ENCODE results near the gene SEC16B.
"Not testable (repeated sequence)": the region's sequence is repeated elsewhere in the genome, so short reads cannot be mapped to it uniquely, and the experiment has no call there.

Gene SEC16B, protein sequence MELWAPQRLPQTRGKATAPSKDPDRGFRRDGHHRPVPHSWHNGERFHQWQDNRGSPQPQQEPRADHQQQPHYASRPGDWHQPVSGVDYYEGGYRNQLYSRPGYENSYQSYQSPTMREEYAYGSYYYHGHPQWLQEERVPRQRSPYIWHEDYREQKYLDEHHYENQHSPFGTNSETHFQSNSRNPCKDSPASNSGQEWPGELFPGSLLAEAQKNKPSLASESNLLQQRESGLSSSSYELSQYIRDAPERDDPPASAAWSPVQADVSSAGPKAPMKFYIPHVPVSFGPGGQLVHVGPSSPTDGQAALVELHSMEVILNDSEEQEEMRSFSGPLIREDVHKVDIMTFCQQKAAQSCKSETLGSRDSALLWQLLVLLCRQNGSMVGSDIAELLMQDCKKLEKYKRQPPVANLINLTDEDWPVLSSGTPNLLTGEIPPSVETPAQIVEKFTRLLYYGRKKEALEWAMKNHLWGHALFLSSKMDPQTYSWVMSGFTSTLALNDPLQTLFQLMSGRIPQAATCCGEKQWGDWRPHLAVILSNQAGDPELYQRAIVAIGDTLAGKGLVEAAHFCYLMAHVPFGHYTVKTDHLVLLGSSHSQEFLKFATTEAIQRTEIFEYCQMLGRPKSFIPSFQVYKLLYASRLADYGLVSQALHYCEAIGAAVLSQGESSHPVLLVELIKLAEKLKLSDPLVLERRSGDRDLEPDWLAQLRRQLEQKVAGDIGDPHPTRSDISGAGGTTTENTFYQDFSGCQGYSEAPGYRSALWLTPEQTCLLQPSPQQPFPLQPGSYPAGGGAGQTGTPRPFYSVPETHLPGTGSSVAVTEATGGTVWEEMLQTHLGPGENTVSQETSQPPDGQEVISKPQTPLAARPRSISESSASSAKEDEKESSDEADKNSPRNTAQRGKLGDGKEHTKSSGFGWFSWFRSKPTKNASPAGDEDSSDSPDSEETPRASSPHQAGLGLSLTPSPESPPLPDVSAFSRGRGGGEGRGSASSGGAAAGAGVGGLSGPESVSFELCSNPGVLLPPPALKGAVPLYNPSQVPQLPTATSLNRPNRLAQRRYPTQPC

DNA sequence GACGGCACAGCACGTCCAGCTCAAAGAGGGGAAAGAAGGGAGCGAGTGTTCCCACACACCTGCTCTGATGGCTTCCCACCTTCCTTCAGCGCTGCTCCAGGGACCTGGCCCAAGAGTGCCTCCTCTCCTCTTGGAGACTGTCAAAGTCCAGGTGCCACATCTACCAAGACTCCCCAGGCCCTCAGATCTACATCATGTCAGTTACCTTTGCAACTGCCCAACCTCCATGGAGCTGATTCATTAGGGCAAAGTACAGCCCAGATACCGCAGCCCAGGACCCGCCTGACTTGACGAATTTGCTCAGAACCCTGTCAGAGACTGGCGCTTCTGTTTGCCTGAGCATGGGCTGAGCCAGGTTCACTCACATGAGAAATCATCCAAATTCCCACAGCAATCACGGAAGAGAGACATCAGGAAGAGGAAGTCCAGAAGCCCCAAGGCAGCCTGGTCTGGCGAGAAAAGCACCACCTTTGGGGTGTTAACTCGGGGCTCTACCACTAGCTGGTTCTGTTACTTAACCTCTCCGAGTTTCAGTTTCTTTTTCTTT, at the start of gene SEC16B:
SEC16B (minus strand) TSS at position 234 of the 547 bp plus-strand sequence. CDS start 2,077 bp downstream, outside the sequence.
- in situ Hi-C loops (cut with MboI; ENCODE audit: low sequenced_read_pairs), result no loop called here

DNA sequence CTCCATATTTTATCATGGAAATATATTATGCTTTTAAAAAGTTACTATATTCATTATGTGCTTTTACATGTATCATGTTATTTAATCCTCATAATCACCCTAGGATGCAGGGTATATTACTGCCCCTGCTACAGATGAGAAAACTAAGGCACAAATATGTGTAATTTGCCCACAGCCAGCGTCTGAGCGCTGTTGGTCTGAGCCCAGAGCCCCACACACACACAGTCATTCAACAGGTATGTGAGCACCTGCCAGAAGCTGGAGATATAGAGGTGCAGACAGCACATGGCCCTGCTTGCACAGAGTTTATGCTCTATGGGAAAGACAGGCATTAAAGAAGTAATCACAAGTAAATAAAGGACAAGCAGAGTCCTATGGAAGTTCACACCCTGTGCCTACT, 49.8 kb upstream of the SEC16B start:
- in situ Hi-C loops (cut with MboI; ENCODE audit: low sequenced_read_pairs), result no loop called here

DNA sequence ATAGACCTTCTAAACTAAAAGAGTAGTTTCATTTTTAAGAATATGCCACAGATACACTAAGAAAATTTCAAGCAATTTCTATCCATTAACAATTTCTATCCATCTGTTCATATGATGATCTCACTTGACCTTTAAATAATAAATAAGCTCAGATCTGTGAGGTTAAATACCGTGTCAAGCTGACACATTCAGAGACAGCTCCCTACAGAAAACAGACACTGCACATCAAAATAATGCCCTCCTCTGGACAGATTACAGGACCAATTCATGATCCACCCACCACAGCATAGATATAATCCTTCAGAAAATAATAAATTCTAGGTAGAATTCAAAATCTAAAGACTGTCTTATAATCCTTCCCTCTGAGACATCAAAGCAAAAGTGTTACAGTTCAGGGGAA, 49.4 kb upstream of the SEC16B start:
- in situ Hi-C loops (cut with MboI; ENCODE audit: low sequenced_read_pairs), result no loop called here

DNA sequence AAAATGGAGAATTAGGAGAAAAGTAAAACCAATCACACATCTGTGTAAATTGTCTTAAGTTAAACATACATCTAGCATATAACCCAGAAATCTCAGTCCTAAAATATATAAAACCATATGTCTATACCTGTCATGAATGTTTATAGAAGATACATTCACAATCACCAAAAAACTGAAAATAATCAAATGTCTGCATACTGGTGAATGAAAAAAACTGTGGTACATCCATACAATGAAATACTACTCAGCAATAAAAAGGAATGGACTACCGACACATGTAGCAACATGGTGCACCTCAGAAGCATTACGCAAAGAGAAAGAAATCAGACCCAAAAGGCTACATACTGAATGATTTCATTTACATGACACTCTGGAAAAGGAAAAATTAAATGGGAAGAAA, 47.7 kb upstream of the SEC16B start:
- in situ Hi-C loops (cut with MboI; ENCODE audit: low sequenced_read_pairs), result no loop called here

DNA sequence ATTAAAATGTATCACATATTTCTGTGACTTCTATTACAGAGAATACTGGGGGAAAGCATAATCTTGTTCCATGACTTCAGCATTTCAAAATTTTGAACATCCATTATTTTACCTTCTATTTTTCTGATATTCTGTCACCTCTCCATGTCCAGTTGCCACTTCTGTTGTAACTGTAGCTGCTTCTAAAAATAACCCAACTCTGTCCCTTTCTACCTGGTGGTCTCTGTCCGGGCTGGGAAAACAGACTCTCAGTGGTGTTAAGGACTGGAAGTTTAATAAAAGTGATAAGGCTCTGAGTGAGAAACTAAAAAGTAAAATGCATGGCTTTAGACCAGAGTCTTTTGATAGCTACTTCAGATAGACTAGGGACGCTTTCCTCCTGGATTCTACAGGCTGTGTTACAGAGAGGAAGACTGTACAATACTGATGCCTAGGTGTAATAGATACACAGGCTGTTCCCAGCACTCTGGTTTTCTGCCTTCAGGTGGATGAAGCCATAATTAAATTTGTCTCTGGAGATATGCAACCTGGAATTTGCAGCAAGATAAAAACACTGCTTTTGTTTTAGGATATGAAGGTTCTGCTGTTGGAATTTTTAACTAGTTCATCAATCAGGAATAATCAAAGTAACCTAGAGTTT, 42.1 kb upstream of the SEC16B start:
- in situ Hi-C loops (cut with MboI; ENCODE audit: low sequenced_read_pairs), result no loop called here

DNA sequence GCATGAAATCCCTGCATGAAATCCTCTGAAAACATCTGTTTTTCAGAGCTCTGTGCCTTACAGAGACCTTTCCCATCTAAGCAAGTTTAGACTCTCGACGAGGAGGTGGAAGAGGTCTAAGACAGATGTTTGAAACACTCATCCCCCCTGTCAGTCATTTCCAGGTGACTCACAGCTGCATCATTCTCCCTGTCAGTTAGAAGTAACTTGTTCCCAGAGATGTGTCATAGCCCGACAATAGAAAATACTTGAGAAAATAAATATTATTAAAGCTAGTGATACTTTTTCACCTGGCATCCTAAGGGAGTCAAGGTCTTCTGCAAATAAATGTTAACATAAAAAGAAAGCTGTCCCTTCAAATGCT, 41.6 kb upstream of the SEC16B start:
- in situ Hi-C loops (cut with MboI; ENCODE audit: low sequenced_read_pairs), result no loop called here

DNA sequence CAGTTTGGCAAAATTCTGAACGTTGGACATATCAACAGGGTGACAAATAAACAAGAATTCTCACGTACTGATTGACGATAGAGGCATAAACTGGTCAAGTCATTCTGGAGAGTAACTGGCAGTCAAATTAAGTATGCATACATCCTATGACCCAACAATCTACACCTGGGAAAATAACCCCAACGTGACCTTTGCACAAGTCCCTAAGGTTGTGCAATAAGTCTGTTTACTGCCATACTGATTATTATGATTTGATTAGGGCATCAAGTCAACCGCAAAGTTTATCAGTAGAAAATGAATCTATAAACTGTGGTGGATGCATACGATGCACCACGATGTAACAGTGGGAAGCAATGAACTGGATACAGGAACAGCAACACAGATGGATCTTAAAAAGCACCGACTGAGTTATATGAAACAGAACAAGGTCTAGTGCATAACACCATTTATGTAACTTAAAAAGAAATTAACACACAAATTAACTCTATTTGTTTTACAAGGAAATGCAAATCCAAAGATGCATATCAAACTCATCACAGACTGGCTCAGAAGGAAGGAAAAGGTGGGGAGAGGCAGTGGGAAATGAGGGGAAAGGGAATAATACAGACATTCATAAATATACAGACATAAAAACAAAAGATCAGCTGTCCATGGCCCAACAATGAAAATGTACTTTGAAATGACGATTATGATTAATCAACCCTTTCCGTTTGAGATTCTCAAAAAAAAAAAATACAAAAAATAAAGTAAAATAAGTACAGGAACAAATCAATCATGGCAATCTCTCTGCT, 41.0 kb upstream of the SEC16B start:
- in situ Hi-C loops (cut with MboI; ENCODE audit: low sequenced_read_pairs), result no loop called here

DNA sequence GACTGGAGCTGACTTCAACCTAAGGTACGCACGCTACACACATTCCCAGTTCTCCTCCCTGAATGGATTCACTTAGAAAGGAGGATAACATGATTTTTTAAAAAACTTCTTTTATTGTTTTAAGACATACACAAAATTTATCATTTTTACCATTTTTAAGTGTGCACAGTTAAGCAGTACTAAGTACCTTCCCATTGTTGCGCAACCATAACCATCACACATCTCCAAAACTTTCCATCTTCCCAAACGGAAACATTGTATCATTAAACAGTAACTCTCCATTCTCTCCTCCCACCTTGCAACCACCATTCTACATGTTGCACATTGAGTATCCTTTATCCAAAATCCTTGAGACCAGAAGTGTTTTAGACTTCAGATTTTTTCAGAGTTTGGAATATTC, 36.2 kb upstream of the SEC16B start:
- in situ Hi-C loops (cut with MboI; ENCODE audit: low sequenced_read_pairs), result no loop called here

DNA sequence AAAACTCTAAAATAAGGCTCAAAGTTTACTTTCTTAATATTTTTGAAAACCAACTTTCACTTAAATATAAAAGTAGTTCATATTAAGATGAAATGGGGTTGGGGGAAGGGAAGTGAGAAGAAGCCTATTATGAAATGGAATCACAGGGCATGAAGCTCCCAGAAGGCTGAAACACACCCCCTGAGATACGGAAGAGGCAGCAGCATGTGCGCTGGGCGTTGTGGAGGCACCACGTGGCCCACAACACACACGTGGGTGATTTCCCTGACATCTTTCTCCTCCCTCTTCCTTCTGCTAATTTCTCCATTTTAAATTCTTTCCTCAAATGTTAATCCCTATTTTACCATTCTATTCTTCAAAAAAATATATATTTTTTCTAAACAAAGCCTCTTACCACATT, 35.6 kb upstream of the SEC16B start:
- in situ Hi-C loops (cut with MboI; ENCODE audit: low sequenced_read_pairs), result no loop called here

DNA sequence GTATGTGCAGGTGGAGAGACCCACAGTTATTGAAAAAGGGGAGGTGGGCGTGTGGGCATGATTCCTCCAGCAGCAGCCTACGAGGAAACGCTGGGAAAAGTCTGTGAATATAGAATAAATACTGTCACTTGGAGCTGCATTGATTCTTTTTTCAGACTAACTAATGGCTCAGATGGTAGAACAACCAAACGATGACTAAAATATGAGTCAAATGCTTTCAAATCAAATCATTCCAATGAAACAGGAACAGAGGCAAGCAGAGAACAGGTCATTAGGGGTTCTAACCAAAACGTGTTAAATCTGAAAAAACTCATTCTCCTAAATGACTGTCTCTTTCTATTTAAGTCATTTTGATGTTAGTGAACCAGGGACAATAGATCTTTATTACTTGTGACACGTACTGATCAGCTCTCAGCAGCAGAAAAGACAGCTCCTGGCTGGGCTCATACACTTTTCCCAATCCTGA, 35.1 kb upstream of the SEC16B start:
- in situ Hi-C loops (cut with MboI; ENCODE audit: low sequenced_read_pairs), result no loop called here

DNA sequence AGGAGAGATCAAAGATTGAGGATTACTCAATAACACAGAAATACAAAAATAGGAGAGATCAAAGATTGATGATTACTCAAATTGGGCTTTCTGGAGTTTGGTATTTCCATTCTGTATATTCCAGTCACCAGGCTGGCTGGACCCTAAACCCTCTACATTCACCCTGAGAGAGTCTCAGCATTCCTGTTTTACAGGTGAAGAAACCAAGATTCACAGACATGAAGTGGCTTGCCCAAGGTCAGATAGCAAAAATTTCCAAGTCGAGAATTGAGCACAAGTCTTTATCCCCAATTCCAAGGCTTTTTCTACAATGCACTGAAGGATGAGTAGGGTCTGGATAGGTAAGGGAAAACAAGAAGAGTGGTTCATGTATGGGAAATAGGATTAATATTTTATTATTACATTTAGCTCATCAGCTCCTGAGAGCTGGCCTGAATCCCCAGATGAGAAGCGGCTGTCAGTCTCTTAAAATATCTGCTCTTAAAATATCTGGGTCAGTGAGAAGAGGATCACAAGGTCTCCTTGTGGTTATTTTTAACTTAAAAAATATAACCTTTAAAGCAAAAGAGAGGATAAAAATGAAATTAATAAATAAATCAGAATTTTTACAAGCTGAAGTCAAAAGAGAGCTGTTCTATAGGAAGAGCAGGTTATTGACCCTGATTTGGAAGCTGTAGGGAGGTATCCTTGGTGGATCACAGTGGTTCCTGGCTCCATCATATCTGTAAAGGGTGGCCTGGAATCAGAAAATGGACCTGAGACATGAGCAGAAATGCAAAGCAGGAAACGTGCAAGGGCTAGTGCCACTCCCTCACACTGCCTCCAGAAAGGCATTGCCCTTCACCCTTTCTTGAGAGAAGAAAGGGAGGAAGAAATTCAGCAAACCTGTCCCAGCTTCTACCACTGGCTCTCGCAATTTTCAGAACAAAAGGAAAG, 29.1 kb upstream of the SEC16B start:
- in situ Hi-C loops (cut with MboI; ENCODE audit: low sequenced_read_pairs), result no loop called here

DNA sequence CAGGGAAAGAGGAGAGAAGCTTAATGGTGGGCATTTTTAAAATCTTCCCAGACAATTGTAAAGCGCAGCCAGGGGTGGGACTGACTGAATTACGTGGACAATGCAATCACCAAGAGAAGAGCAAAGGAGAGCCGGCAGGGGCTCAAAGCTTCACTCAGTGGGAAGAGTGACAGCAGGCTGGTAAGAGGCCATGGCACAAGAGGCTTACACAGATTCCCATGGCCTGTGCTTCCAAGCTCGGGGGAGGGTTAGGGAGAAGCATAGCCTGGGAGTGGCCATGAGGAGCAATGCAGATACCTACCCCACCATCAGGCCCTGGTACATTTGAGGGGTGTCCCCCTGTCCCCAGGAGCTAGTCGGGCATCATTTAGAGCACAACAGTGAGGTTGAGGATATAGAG, 27.1 kb upstream of the SEC16B start:
- in situ Hi-C loops (cut with MboI; ENCODE audit: low sequenced_read_pairs), result no loop called here

DNA sequence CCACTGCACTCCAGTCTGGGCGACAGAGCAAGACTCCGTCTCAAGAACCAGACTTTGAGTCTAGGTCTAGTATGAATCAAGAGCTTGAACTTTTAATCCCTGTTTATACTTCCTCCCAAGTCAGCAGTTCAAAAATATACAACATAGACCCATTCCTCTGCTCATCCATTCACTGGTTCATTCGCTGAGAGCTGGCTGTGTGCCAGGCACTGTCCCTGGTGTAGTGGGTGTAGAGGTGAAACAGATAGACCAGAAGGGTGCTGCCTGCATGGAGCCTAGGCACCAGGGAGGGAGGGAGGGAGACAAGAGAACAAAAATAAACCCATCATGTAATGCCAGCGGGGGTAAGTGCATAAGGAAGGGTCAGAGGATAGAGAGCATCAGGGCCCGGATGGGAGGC, 25.5 kb upstream of the SEC16B start:
- in situ Hi-C loops (cut with MboI; ENCODE audit: low sequenced_read_pairs), result no loop called here

DNA sequence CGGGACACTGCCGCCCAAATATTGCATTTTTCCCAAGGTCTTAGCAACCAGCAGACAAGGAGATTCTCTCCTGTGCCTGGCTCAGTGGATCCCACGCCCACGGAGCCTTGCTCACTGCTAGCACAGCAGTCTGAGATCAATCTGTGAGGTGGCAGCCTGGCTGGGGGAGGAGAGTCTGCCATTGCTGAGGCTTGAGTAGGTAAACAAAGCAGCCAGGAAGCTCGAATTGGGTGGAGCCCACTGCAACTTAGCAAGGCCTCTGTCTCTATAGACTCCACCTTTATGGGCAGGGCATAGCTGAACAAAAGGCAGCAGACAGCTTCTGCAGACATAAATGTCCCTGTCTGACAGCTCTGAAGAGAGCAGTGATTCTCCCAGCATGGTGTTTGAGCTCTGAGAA, 16.4 kb upstream of the SEC16B start:
- in situ Hi-C loops (cut with MboI; ENCODE audit: low sequenced_read_pairs), result not testable (repeated sequence)

DNA sequence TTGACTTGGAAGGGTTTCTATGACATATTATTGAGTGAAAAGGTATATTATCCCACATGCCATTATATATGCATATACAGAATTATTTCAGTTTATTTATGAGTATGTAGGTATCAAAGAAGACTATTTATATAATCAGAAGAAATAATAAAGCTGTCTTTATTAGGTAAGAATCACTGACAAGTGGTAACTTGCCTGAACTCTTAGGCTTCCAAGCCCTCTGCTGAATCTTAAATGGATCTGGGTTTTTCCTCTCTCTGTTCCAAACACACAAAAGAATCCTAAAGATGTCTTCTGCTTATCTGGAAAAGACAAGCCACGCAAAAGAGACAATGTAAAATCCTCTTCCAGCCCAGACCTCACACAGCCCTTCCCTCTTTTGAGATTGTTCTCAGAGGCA, 14.9 kb upstream of the SEC16B start:
- in situ Hi-C loops (cut with MboI; ENCODE audit: low sequenced_read_pairs), result no loop called here

DNA sequence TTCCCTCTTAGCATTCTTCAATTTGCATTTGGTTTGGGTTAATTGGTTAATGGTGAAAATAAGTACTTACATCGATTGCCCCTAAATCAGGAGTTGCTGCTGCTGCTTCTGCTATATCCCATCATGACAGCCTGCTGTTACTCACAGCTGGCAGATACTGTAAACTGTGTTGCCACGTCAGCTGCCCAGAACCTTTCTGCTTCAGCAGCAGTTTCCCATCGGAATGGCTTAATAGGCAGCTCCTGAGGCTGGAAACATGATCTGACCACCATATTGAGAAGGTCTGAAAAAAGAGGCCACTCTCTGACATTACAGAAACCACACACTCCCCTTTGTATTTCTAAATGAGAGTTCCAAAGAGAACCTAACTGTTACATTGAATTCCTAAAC, 14.3 kb upstream of the SEC16B start:
- in situ Hi-C loops (cut with MboI; ENCODE audit: low sequenced_read_pairs), result no loop called here

DNA sequence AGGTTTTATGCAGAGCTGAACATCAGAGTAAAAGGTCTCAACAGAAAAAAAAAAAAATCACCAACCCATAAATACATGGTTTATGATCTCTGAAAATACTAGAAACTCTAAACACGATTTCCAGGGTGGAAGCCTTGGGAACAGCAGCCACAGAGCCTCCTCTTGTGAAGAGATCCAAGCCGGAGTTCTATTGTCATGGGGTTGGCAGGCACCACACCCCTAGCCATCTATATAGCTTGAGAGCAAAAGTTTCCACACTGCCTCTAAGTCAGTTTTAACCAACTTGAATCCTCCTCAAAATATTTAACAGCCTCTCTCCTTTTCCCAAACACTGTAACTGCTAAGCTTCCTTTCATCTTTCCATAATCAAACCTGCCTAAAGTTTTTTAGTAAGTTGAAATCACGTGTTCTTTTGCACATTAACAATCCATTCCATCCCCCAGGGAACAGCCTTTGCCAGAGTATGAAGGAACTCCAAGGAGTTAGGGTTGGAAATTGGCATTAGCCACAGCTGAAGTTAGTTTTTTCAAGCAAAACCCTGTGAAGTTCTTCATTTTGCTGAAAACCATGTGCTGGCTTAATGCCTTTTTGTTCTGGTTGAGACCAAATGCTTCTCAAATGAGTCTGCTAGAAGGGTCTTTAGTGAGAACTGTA, 13.8 kb upstream of the SEC16B start:
- in situ Hi-C loops (cut with MboI; ENCODE audit: low sequenced_read_pairs), result no loop called here

DNA sequence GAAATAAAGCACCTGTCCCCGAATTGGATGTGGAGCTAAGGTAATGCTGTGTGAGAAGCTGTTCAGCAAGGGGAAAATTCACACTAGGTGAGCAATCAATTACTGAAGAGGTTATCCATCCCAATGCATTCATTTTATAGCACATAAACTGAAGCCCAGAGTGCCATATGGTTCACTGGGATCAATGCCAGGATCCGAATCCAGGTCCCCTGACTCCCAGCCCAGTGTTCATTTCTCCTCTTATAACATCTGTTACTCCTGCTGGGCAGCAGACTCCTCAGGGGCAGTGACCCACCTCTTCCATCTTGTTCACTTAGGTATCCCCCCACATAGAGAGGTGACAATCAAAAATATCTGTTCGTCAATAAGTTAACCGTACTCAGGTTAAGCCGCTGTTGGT, 13.2 kb upstream of the SEC16B start:
- in situ Hi-C loops (cut with MboI; ENCODE audit: low sequenced_read_pairs), result no loop called here

DNA sequence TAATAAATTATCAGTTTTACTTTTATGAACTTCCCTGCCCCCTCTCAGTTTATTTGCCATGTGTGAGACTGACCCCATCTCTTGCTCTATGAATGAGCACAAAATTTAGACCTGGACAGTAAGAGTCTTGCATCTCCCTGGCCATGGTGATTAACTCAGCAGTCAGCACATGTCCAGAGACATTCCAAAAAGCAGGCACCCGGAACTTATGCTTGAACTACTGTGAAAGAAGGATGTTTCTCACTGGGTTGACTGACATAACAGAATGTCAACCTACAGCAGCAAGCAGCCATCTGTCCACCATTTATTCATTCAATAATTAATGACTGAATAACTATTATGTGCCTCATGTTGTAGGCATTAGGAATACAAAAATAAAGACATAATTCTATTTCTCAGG, 11.3 kb upstream of the SEC16B start:
- in situ Hi-C loops (cut with MboI; ENCODE audit: low sequenced_read_pairs), result no loop called here
